NCI-H1694 treated with DMSO at 0.1 percent for 48 hours (cell line): ENCODE results near the gene PCDH1.
A peak's percentile ranks its signal among the peaks of the same experiment; 100 is the strongest.
"Not testable (repeated sequence)": the region's sequence is repeated elsewhere in the genome, so short reads cannot be mapped to it uniquely, and the experiment has no call there.

ENCODE experiments used
- DNase-seq: peaks from one replicate; lab custom pipeline; 2025; lab: John Stamatoyannopoulos, UW

The PCDH1 gene

DNA sequence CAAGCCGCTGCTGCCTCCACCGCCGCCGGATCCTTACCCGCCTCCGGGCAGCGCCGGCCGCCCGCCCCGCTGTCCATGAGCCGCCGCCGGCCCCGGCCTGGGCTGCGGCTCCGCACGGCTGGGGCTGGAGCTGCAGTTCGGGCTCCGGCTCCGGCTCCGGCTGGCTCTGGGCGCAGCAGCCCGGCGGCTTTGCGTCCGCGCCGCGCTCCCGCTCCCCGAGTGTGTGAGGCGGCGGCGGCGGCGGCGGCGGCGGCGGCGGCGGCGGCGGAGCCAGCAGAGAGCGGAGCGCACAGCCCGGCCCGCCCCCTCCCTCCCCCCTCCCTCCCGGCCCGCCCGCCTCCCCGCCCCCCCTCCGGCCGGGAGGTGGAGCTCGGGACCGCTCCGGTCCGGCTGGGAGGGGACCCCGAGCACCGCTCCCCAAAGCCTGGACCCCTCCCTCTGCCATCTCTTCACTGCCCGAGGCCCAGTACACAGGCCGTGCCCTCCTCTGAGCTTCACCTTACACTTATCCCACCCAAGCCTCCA lies at the start of gene PCDH1:
Gene PCDH1, minus strand, starts transcription at position 225 of the 525 bp plus-strand sequence. Its CDS starts 148 bp downstream, at position 77.
- DNase-seq: no peak

DNA sequence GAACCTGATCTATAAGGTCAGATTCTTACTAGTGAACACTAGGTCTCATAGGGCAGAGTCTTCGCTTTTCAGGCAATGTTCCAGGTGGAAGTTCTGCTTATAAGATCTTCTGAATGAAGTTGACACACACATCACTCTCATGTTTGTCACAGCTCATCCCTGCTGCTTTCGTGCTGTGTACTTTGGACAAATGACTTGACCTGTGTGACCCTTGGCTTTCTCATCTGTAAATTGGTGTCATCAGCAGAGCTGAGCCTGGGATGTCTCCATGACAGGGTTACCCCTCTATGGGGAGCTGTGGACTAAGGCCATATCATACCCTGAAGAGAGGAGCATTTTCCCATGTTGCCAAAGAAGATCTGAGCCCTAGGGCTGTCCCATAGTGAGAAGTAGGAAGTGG lies 48.2 kb upstream of the PCDH1 start:
- no peak for DNase-seq

DNA sequence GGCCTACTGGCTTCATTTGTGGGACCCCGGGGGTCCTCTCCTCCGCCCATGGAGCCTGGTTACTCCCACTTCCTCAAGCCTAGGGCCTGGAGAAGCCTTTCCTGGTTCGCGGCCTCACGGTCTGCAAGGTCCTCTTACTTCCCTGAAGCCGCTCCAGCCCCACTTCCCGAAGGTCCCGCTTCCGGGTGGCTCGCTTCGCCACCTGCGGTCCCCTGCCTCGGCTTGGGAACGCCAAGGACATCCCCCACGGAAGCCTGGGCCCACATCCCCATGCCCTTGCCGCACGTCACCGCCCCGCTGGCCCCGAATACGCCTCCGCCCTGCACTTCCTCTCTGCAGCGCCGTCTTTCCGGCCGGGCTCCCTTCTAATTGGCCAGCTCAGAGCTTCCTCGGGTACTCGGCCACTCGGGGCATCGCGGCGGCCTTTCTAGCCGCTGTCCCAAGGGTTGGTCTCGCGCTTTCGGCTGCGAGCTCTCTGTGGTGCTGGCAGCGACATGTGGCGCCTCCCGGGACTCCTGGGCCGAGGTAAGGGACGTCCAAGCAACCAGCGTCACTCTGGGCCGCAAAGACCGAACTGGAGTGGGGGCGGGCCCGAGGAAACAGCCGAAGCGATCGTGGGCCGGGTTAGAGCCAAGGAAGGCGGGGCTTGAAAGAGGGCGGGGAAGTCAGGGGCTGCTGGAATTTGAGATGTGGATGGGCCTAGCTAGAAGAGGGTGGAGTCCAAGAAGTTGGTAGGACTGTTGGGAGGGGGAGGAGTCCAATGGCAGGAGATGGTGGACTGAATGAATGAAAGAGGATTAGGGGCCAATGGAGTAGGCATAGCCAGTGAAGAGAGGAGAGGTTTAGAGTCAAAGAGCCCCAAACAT lies 45.5 kb upstream of the PCDH1 start, which contains the start of gene DELE1:
Gene DELE1, plus strand, starts transcription at position 424 of the 866 bp plus-strand sequence. Its CDS starts 71 bp downstream, at position 495.
- peak; percentile 81 for DNase-seq

- DNase-seq: not testable (repeated sequence)
These were observed 44.7 kb upstream of the PCDH1 start for GRCh38 chr5:141922827-141923447.

DNA sequence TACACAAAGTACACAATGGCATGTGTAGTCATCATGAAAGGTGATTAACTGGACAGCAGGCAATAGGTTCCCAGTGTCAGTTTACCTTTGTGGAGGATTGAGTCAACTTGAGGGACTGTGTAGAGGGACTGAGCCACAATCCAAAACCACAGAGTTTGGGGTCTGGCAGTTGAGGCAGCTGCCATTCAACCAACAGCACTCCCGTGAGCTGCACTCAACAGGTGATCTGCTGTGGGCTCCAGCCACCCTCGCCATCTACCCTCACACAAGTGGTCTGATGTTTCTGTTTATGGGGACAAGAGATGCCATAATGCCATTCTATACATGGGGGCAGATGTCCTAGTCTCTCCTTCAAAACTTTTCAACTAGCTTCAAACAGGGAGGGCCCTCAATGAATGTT lies 42.6 kb upstream of the PCDH1 start:
- DNase-seq: no peak

DNA sequence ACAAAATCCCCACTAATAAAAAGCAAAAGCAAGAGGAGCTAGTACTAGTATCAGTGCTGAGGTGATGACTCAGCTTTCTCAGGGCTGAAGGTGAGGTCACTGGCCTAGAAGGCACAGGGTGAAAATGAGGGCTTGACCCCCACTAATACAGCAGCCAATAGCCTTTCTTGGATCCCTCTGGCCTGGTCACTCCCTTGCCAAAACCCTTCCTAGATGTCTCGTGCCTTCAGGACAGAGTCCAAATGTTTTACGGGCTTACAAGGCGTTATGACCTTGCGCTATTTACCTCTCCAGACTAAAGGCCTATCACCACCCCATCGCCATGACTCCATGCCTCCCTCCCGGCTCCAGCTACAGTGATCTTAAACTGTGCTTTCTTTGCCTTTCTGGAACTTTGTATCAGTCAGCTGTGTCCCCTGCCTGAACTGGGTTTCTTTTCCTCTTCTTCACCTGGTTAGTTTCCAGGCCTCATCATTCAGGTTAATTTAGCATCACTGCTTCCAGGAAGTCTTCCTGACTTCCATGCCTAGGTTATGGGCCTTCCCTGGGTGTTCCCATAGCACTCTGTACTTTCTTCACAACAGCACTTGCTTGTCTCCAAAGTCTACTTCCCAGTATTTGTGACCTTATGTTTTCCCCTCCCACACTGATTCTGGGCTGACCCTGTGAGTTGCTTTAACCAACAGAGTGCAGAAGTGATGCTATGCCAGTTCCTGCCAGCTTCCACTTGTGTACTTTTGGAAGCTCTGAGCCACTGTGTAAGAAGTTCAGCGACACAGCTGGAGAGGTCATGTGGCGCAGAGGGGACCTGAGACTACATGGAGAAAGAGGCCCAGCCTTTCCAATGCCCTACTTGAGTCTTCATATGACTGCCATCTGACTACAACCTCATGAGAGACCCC lies 41.3 kb upstream of the PCDH1 start:
- no peak for DNase-seq

- DNase-seq: no peak
These were observed 39.5 kb upstream of the PCDH1 start for GRCh38 chr5:141917760-141918159.

DNA sequence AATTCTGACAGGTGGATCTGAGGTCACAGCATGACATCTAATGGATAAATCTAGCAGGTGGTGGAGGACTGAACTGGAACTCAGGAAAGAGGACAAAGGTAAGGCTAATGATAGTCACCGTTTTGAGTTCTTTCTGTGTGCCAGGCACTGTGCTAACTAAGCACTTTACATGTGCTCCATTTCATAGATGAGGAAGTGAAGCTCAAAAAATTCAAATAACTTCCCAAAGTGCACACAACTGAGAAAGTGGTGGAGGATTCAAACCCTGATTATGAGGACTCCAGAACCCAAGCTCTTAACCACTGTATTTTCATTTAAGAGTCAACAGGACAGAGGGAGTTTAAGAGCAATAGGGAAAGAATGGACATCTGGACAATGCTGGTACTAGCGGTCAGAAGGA lies 38.3 kb upstream of the PCDH1 start:
- DNase-seq: no peak

- DNase-seq: no peak
These were observed 37.7 kb upstream of the PCDH1 start for GRCh38 chr5:141915881-141916336.

DNA sequence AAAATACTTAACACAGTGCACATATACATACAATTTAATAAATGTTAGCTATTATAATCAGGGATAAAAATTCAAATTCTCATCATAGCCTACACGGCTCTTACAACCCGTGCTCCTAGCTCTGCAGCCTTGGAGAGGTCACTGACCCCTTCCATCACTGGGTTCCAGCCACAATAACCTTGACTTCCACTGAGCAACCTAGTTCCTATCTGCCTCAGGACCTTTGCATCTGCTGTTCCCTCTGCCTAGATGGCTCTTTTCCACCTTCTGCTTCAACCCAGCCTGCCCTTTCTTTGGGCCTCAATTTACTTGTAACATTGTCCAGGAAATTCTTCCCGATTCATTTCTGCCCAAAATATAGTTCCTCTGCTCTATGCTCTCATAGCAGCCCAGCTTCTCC lies 36.6 kb upstream of the PCDH1 start:
- no peak for DNase-seq

GRCh38 chr5:141914199-141914743 lies 36.1 kb upstream of the PCDH1 start:
- DNase-seq: peak; percentile 48

DNA sequence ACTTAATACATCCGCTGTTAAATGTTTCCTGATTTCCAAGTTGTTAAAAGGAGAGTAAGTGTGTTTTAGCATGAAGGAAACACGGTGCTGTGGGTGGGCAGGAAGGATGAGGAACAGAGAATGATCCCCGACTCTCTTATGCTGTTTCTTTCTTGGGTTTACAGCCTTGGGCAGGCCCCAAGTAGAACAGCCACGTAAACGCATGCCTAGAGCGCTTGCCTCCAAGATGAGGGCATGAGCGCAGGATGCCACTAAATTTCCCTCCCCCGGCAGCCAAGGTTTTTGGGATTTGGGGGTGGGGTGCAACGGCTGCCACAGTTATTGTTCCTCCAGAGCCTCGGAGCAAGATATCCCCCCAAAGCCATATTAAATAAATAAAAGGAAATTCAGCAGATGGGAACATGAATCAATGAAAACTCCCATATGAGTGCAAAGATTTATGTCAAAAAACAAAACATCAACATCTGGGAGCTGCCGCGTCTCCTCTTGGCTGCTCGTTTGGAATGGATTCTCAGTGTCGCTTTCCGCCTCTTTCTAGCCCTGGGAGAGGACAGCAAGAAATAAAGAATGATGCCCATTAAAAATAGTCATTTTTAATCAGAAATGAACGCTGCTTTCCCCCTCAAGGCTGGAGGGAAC lies 35.5 kb upstream of the PCDH1 start:
- no peak for DNase-seq

DNA sequence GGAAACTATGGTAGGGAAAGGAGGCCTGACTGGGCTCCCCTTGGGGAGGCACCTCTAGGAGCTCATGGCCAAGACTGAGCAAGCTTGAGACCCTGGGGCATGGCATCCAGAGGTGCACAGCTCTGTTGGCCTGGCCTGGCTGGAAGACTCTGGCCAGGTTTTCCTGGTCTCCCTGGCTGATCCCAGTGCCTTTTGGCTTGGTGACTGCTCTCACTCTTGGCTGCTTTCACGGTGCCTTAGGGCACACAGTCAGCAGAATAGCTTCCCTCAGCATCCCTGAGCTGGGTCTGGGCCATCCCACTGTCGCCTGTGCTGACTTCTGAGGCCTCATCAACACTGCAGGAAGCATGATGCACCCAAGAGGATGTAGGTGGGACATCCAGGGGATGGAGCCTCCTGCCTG lies 32.1 kb upstream of the PCDH1 start:
- no peak for DNase-seq

- no peak for DNase-seq
These were observed 31.0 kb upstream of the PCDH1 start for GRCh38 chr5:141909212-141909611.

GRCh38 chr5:141908796-141909195 lies 30.6 kb upstream of the PCDH1 start:
- no peak for DNase-seq

DNA sequence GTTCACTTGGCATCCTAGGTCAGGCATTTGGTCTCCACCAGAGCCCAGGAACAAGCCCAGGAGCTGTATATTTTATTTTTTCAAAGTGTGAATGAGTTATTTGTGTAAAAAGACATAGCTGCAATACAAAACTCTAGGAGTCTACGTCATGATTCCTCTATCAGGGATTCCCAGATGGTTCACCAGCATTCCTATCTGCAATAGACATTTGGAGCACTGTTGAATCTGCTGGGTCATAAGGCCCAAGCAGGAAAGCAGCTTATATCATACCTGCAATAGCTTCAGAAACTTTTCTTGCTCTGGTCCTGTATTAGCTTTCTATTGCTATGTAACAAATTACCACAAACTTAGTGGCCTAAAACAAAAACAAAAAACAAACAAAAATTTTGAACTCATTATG lies 28.8 kb upstream of the PCDH1 start:
- DNase-seq: no peak

- no peak for DNase-seq
These were observed 28.3 kb upstream of the PCDH1 start for GRCh38 chr5:141906517-141906916.

GRCh38 chr5:141904551-141904950 lies 26.3 kb upstream of the PCDH1 start:
- no peak for DNase-seq

DNA sequence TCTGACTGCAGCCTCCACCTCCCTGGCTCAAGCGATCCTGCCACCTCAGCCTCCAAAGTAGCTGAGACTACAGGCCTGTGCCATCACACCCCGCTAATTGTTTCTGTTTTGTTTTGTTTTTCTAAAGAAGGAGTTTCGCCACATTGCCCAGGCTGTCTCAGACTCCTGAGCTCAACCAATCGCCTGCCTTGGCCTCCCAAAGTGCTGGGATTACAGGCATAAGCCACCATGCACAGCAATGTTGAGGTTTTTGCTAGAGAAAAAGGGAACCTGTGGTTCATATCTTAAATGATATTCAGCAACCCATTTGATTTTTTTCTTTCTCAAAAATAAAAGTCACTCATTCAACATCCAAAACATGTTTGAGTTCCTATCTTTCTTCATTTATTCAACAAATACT lies 25.1 kb upstream of the PCDH1 start:
- no peak for DNase-seq

- no peak for DNase-seq
These were observed 24.0 kb upstream of the PCDH1 start for GRCh38 chr5:141902015-141902814.
